ENCODE results near the gene OR8G5.
"Not testable (repeated sequence)": the region's sequence is repeated elsewhere in the genome, so short reads cannot be mapped to it uniquely, and the experiment has no call there.

Gene OR8G5

GRCh38 chr11:124256076-124256475 lies at the start of gene OR8G5:
TSS of gene OR8G5 (plus strand) at chr11:124256376. CDS start at chr11:124264932, 8,556 bp downstream.
- DNase-seq = no peak

DNA sequence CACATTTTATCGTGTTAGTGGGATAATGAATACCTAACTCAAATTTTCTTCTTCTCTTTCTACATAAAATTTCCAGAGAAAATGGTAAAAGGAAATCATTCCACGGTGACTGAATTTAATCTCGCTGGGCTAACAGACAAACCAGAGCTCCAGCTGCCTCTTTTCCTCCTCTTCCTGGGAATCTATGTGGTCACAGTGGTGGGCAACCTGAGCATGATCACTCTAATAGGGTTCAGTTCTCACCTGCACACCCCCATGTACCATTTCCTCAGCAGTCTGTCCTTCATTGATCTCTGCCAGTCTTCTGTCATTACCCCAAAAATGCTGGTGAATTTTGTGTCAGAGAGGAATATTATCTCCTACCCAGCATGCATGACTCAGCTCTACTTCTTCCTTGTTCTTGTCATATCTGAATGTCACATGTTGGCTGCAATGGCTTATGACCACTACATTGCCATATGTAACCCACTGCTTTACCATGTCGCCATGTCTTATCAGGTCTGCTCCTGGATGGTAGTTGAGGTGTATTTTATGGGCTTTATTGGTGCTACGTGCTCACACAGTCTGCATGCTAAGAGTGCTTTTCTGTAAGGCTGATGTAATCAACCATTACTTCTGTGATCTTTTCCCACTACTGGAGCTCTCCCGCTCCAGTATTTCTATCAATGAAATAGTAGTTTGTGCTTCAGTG lies 48.9 kb upstream of the OR8G5 start:
- DNase-seq = no peak

- no peak for DNase-seq
Measured at GRCh38 chr11:124209824-124210357, 46.3 kb upstream of the OR8G5 start.

- no peak for DNase-seq
Measured at GRCh38 chr11:124210421-124210820, 45.8 kb upstream of the OR8G5 start.

- DNase-seq = no peak
Measured at GRCh38 chr11:124211321-124211720, 44.9 kb upstream of the OR8G5 start.

DNA sequence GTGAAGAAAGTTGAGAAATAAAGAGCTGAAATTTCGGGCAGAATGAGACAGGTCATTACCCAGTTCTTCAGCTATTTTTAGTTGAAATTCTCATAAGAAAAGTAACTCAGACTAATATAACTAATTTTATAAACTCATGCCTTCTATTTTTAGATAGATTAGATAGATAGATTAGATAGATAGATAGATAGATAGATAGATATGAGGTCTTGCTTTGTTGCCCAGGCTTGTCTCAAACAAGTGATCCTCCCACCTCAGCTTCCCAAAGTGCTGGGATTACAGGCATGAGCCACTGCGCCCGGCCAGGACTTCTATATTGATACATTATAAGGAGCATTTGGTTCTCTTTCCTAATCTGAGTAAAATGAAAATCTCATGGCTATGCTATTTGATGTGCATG lies 42.1 kb upstream of the OR8G5 start:
- no peak for DNase-seq

- DNase-seq = no peak
Measured at GRCh38 chr11:124219126-124219525, 37.0 kb upstream of the OR8G5 start.

- DNase-seq = no peak
Measured at GRCh38 chr11:124222407-124222806, 33.8 kb upstream of the OR8G5 start.

DNA sequence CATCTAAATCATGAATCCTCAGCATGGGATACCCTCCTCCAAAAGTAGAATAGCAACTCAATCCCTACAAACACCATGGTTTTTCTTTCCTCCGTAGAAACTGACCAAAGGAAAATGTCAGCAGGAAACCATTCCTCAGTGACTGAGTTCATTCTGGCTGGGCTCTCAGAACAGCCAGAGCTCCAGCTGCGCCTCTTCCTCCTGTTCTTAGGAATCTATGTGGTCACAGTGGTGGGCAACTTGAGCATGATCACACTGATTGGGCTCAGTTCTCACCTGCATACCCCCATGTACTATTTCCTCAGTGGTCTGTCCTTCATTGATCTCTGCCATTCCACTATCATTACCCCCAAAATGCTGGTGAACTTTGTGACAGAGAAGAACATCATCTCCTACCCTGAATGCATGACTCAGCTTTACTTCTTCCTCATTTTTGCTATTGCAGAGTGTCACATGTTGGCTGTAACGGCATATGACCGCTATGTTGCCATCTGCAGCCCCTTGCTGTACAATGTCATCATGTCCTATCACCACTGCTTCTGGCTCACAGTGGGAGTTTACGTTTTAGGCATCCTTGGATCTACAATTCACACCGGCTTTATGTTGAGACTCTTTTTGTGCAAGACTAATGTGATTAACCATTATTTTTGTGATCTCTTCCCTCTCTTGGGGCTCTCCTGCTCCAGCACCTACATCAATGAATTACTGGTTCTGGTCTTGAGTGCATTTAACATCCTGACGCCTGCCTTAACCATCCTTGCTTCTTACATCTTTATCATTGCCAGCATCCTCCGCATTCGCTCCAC lies 31.4 kb upstream of the OR8G5 start:
- DNase-seq = not testable (repeated sequence)

DNA sequence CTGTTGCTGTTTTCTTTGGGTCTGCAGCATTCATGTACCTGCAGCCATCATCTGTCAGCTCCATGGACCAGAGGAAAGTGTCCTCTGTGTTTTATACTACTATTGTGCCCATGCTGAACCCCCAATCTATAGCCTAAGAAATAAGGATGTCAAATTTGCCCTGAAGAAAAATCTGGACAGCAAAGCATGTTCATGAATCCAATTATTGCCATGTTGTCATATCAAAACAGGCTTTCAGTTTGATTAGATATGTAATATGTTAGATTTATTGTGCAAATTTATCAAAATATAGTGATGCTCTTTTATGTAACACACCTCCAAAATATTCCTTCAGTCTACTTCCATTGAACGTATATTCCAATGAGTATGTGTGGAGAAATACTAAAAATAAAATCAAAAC lies 30.7 kb upstream of the OR8G5 start:
- no peak for DNase-seq

DNA sequence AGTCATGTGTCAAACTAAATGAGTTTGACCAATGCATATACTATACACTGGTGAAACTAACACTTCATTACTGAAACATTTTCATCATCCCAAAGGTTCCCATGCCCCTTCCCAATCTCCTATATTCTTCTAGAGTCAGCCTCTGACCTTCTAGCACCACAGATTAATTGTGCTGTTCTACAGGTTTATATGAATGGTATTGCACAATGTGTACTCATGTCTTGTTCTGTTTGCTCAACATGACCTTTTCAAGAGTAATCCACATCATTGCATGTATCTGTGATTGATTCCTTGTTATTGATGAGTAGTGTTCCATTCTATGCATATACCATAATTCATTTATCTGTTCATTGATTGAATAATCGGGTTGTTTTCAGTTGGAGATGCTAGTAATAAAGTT lies 22.8 kb upstream of the OR8G5 start:
- no peak for DNase-seq

- DNase-seq = no peak
Measured at GRCh38 chr11:124238512-124238911, 17.7 kb upstream of the OR8G5 start.

- DNase-seq = no peak
Measured at GRCh38 chr11:124240621-124241397, 15.4 kb upstream of the OR8G5 start, which contains the start of gene OR8G1. TSS of gene OR8G1 (plus strand) at chr11:124241095. CDS start at chr11:124249676, 8,581 bp downstream.

GRCh38 chr11:124249869-124250268 lies 6.3 kb upstream of the OR8G5 start:
- not testable (repeated sequence) for DNase-seq

- not testable (repeated sequence) for DNase-seq
Measured at GRCh38 chr11:124265041-124265440, 8.9 kb downstream of the OR8G5 start.

- not testable (repeated sequence) for DNase-seq
Measured at GRCh38 chr11:124270886-124271285, 14.7 kb downstream of the OR8G5 start.

GRCh38 chr11:124274000-124274399 lies 17.8 kb downstream of the OR8G5 start:
- no peak for DNase-seq

DNA sequence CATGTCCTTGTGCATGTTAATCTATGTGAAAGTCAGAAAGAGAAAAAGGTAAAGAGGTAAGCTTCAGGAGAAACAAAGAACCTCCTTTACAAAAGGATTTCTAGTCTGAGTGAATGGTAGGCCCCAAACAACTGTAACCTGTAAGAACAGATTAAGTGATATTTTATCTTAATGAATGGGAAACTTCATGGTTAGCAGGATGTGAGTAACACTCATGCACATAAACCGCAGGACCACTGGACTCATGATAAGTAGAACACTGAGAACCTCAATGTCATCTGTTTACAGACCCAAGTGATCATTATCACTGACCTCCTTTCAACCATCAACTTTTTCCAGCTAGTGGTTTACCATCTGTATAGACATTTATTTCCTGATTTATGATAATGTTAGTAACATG lies 19.9 kb downstream of the OR8G5 start:
- no peak for DNase-seq

- DNase-seq = no peak
Measured at GRCh38 chr11:124277207-124277606, 21.0 kb downstream of the OR8G5 start.

DNA sequence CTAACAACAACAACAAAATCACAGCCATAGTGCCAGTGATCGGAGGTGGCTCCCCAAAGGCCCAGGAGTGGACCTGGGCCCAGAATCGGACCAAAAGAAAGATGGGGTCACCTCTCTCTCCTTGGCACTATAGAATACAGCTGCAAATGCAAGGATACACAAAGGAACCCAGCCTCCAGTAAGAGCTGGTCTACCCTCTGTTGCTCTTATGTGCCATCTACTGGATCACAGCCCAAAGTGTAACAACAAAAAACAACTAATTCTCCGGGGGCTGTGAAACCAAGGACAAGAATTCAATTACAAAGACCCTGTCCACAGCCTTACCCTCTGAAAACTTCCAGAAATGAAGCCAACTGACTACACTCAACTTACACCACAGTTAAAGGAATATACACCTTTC lies 21.6 kb downstream of the OR8G5 start:
- no peak for DNase-seq

- no peak for DNase-seq
Measured at GRCh38 chr11:124278261-124278660, 22.1 kb downstream of the OR8G5 start.

GRCh38 chr11:124285610-124286344 lies 29.6 kb downstream of the OR8G5 start:
- no peak for DNase-seq

Data from kidney glomerular epithelial cell (primary cell).